ENCODE data around the gene PLLP.
"Not testable (repeated sequence)": the region's sequence is repeated elsewhere in the genome, so short reads cannot be mapped to it uniquely, and the experiment has no call there.

The PLLP gene

GRCh38 chr16:57303021-57303909 is 18.8 kb upstream of the PLLP start:
- DNase-seq (ENCODE audit: low read depth) = no peak

DNA sequence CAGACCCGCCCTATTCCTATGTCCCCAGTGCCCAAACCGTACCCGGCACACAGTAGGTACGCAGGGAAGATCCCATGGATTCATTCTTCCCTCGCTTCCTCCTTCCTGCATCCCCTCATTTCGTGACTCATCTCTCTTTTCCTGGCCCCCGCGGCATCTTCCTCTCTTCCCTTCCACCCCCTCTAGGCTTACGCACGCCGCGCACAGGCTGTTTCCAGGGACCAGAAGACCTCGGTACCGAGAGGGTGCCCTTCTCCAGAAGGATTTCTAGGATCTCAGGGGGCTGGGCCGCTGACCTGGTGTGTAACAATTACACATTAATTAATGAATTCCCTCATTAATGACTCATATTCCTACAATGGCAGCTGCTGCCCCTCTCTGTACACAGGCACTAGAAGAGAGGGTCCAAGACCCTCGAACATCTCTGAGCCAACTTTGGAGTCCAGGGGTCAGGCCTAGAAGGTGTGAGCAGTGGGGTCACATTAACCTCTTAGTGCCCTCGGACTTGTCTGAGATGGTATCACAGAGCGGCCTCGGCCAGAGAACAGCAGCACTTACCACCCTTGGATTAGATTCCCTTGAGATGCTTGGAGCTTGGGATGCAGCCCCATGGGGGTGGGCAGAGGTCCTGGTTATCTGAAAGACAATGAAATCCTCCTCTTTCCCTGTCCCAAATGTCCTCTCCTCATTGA is 16.8 kb upstream of the PLLP start:
- DNase-seq (ENCODE audit: low read depth) = no peak

GRCh38 chr16:57300387-57301125 is 16.1 kb upstream of the PLLP start:
- peak; percentile 98 for DNase-seq (ENCODE audit: low read depth)

- DNase-seq (ENCODE audit: low read depth) = peak; percentile 74
These were observed 15.4 kb upstream of the PLLP start for GRCh38 chr16:57299719-57300386.

DNA sequence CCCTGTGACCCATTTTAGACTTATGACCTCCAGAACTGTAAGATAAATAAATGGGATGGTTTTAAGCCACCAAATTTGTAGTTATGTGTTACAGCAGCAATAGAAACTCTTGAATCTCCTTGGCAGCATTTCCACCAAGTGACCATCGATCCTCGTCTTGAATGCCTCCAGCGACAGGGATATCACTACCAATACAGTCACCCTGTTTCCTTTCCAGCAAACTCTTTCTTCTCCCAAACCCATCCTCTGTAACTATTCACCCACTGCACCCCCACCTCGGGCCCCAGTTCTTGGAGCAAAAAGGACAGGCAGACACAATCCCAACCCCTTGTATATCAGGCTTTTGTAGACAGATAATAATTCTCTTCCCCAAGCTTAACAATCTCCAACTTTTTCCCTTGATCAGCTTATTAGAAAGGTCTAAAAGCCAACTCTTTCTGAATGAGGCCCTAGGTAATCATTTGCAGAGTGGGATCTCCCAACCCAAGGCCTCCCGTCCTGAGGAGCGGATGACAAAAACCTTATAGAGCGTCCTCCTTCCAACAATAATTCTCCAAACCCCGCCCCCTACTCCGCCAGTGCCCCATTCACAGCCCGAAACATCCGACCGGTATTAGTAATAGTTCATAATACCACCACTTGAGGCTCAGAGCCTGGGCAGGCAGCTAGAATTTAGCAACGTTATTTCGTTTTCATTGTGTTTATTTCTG is 14.7 kb upstream of the PLLP start:
- DNase-seq (ENCODE audit: low read depth) = no peak

DNA sequence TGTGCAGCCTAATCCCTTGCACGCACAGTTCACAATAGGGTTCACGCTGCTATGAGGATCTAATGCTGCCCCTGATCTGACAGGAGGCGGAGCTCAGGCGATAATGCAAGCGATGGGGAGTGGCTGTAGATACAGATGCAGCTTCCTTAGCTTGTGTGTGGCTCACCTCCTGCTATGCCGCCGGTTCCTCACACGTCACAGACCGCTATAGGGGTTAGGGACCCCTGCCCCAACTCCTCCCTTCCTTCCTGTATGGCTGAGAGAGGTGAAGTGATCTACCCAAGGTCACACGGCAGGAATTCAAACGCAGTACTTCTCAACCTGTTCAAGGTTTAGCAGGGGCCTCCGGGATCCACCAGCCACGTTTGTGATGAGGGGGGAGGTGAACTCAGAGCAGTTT is 13.4 kb upstream of the PLLP start:
- DNase-seq (ENCODE audit: low read depth) = no peak

GRCh38 chr16:57289391-57290257 is 5.2 kb upstream of the PLLP start:
- no peak for DNase-seq (ENCODE audit: low read depth)

DNA sequence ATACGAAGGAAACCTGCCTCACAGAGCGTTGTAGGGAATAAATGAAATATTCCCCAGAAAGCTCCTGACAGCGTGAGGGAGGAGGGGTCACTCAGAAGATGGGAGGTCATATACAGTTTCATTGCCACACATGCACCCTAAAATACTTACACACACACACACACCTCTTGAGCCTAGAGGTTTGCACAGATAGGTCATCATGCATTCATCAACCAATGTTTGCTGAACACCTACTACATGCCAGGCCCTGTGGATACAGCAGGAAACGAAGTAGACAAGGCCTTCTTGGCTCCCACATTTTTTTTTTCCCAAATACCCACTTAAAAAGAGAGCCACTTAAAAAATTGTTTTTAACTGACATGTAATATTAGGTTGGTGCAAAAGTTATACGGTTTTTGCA is 907 bp upstream of the PLLP start:
- no peak for DNase-seq (ENCODE audit: low read depth)

DNA sequence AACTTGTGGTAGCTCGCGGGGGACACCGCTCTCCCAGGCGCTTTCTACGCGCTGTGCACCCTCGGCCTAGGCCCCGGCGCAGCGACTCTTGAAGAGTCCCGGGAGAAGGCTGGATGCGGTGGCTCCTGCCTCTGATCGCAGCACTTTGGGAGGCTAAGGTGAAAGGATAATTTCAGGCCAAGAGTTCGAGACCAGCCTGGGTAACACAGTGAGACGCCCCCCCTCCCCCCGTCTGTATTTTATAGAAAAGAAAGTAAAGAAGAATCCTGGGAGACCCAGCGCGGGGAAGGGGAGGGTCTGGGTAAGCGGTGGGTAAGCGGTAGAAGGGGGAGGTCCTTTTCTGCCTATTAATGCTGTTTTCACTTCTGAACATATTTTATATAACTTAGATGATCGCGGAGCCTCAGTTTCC is 486 bp upstream of the PLLP start:
- no peak for DNase-seq (ENCODE audit: low read depth)

GRCh38 chr16:57283959-57284208 is 588 bp downstream of the PLLP start:
- no peak for DNase-seq (ENCODE audit: low read depth)

DNA sequence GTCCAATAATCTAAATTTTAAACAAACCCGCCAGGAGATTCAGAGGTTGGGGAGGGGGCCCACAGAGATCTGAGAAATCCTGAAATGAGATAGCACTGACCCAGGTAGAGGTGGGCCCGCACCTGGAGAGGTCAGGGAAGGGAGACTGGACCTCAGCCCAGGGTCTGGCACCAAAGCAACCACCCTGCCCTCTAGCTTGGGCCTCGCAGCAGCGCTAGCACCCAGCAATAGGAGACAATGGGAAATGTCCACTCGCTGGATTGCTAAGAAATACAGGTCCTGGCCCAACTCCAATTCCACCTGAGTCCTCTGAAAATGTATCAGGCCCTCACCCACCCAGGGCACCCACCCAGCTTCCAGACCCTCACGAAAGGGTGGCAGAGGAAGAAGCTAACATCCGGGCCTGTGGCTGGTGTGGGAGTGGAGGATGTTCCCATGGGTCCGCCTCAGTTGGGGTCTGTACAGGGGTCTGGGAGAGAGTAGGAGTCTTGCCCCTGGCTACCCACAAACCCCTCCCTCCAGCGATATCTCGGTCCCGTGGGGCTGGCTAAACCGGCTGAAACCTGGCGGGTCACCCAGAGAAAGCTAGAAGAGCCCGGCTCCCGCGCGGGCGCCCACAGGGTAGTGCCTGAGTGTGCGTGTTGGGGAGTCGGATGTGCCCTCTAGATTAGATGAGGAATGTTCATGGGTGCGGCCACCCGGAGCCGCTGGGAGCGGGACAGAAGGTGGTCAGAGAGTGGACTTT is 1.1 kb downstream of the PLLP start:
- no peak for DNase-seq (ENCODE audit: low read depth)

GRCh38 chr16:57282510-57283213 is 1.8 kb downstream of the PLLP start:
- no peak for DNase-seq (ENCODE audit: low read depth)

- no peak for DNase-seq (ENCODE audit: low read depth)
These were observed 2.7 kb downstream of the PLLP start for GRCh38 chr16:57281791-57282190.

GRCh38 chr16:57279780-57280638 is 4.5 kb downstream of the PLLP start:
- no peak for DNase-seq (ENCODE audit: low read depth)

DNA sequence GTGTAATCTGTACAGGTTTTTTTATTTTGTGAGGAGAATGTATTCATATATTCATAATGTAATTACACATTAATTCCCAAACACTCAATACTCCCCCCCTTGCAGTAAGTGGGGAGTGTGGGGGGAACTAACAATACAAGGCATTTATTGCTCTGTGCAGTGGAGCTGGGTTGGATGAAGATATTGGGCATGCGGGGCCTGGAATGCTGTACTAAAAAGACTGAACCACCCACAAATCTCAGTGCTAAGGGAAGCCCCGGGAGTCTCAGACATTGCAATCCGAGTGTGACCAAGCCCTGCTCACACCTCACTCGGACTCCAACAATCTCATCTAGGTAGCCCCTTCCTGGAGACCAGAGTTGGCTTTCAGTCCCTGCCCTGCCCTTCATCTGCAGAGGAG is 6.0 kb downstream of the PLLP start:
- DNase-seq (ENCODE audit: low read depth) = no peak

DNA sequence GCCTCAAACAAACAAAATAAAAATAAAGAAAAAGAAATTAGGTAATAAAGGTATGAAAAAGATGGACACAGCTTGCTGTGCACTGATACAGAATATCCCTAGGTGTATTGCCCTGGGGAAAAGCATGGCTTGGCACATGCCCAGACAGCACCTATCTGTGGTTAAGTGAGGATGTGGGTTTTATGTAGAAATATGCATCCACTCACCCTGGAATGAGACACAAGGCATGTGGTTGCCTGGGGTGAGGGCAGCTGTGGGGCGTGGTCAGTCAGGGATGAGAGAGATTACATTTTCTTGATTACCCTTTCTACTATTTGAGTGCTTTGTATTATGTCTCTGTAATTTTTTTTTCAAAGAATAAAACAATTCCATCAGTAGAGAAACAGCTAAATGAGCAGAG is 6.9 kb downstream of the PLLP start:
- DNase-seq (ENCODE audit: low read depth) = no peak

DNA sequence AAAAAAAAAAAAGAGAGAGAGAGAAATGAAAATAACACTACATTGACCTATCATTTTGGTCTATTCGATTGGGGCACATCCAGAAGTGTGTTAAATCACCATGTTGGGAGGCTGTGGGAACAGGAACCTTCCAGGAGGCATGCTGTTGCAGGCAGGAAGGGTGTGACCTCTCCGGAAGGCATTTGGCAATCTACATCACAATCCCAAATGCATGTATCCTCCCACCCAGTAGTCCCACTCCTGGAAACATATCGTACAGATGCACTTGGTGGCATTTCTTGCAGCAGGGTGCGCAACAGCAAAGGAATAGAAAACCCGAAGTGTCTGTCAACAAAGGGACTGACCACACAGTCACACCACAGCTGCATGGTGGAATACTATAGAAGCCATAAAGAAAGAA is 7.9 kb downstream of the PLLP start:
- no peak for DNase-seq (ENCODE audit: low read depth)

DNA sequence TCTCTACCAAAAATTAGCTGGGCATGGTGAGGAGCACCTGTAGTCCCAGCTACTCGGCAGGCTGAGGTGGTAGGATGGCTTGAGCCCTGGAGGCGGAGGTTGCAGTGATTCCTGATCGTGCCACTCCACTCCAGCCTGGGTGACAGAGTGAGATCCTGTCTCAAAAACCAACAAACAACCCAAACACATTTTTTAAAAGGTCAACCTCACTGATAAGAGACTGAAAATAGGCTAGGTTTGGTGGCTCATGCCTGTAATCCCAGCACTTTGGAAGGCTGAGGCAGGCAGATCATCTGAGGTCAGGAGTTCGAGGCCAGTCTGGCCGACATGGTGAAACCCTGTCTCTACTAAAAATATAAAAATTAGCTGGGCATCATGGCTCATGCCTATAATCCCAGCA is 8.5 kb downstream of the PLLP start:
- not testable (repeated sequence) for DNase-seq (ENCODE audit: low read depth)

DNA sequence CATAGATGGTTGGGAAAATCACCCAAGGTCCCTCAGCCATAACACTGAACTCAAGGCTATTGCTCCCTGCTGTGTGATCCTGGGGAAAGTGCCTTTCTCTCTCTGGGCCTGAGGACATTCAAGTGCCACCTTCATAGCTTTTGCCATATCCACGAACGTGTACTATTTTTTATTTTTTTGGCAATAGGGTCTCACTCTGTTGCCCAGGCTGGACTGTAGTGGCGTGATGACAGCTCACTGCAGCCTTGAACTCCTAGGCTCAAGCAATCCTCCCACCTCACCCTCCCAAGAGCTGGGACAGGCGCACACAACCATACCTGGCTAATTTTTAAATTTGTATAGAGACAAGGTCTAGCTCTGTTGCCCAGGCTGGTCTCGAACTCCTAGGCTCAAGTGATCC is 10.6 kb downstream of the PLLP start:
- no peak for DNase-seq (ENCODE audit: low read depth)
